Activated naive CD4-positive, alpha-beta T cell treated with anti-CD3 and anti-CD28 coated beads for 36 hours (primary cell): Measurements from ENCODE around the gene RANBP2. TPM values are rescaled to one million over a fixed set of nuclear protein-coding genes. Genes with fewer than 3 reads are reported as not detected.

Experiments used
- CTCF ChIA-PET: fragments of 350-600 bp; sonication (Branson Sonifier 250); formaldehyde crosslinking; loops from one replicate; lab custom pipeline; 2021; ENCODE audit warnings: antibody characterized with exemption; lab: Charles Lee
- DNase-seq: peaks from one replicate; pipeline ENCODE4 v3.0.0-alpha.2; 2020
- H3K27ac Mint-ChIP-seq: one replicate; pipeline ENCODE4 v1.8.0; 2021; ENCODE audit warnings: mild to moderate bottlenecking, mixed read lengths
- H3K27me3 Mint-ChIP-seq: one replicate; pipeline ENCODE4 v1.8.0; 2021; ENCODE audit warnings: low read depth, mixed read lengths
- H3K36me3 Mint-ChIP-seq: one replicate; pipeline ENCODE4 v1.8.0; 2021; ENCODE audit warnings: low read depth, mixed read lengths
- H3K4me1 Mint-ChIP-seq: one replicate; pipeline ENCODE4 v1.8.0; 2021; ENCODE audit warnings: low read depth, mixed read lengths
- H3K4me3 Mint-ChIP-seq: one replicate; pipeline ENCODE4 v1.8.0; 2021; ENCODE audit warnings: mild to moderate bottlenecking, moderate library complexity, mixed read lengths
- H3K9me3 Mint-ChIP-seq: one replicate; pipeline ENCODE4 v1.8.0; 2021; ENCODE audit warnings: mixed read lengths
- intact Hi-C: fragments of 100-400 bp; cut with micrococcal nuclease; formaldehyde crosslinking; loops from one replicate; pipeline ENCODE4 v1.15.1; 2023
- total RNA-seq, 2 experiments: library from RNA; stranded (reverse); gene quantifications; one replicate each; pipeline ENCODE4 v1.2.3, GENCODE V29; 2021

RANBP2 gene
- total RNA-seq, 2 experiments from 2014 or later: 47.4 to 48.3 TPM

DNA sequence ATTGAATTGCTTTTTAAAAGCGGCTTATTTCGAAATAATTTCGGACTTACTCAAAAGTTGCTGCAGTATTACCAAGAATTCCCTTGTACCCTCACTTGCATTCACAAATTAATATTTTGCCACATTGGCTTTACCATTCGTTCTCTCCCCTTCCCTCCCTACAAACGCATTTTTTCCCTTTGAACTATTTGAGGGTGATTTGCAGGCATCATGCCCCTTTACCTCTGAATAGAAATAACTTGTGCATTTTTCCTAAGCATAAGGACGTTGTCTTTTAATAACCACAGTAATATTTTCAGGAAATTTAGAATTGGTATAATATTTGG is 67.9 kb downstream of the RANBP2 start:
- peaks cover 14% of the 10 kb centered on the region for H3K4me1 Mint-ChIP-seq
- H3K9me3 Mint-ChIP-seq: no peaks in the 10 kb centered on the region
- peak overlapping the region; percentile 97 for H3K4me3 Mint-ChIP-seq
- DNase-seq: no peak
- intact Hi-C loops: loop anchor here (1.0 to 5.0 kb wide), 4 partner anchors 165 to 825 kb away; partner anchors contain the start of genes LIMS1, SEPTIN10 and SOWAHC
- H3K27me3 Mint-ChIP-seq: no peaks in the 10 kb centered on the region
- peaks cover 15% of the 10 kb centered on the region for H3K36me3 Mint-ChIP-seq
- CTCF ChIA-PET: no interaction called here
- peak overlapping the region; percentile 71 for H3K27ac Mint-ChIP-seq

DNA sequence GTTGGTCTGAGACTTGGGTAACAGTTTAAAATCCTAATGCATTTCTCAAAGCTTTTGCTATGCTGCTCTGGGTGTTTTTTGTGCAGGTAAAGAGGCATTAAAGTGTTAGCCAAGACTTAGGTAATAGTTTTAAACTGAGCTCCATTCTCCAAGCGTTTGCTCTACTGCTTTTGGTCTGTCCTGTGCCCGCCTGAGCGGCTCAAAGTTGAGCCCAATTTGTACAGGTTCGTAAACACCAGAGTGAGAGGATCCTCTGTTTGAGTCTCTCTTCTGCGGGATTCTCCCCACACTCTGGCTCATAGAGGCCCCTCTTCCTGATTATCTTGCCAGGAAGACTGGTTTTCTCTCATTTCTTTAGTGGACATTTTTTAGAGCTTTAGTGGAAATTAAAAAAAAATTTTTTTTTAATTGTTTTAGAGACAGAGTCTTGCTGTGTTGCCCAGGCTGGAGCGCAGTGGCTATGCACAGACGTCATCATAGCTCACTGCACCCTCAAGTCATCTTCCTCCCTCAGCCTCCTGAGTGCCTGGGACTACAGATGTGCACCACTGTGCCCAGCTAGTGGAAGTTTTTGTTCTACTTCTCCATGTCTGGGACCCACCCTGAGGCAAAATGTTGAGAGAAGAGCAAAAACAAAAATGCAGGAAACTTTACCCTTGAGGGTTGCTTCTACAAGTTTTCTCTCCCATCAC is 83.9 kb downstream of the RANBP2 start:
- Mint-ChIP-seq H3K4me3 (no peak overlapping the region), H3K27ac (no peak overlapping the region), H3K27me3 (no peaks in the 10 kb centered on the region), H3K9me3 (peaks cover 1% of the 10 kb centered on the region), H3K36me3 (peaks cover 35% of the 10 kb centered on the region), H3K4me1 (peaks cover 3% of the 10 kb centered on the region)
- intact Hi-C loops: no loop called here
- no peak for DNase-seq
- CTCF ChIA-PET: no interaction called here

DNA sequence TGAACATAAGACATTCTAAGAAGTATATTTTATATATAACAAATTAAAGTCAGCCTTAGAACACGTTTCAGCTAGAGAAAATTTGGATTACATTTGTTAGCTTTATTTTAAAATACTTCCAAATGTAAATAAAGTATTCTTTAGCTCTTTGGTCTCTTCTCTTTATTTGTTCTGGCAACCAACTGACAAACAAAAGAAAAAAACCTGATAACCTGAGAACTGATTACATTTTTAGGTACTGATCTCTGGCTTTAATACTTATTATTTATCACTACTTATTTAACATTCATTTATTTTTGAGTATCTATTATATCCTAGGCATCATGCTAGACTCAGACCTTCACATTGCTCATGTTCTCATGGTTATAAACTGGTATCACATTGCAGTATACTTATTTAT is 85.8 kb downstream of the RANBP2 start:
- no peaks in the 10 kb centered on the region for H3K27me3 Mint-ChIP-seq
- CTCF ChIA-PET: no interaction called here
- DNase-seq: no peak
- intact Hi-C loops: no loop called here
- H3K4me3 Mint-ChIP-seq: no peak overlapping the region
- no peaks in the 10 kb centered on the region for H3K4me1 Mint-ChIP-seq
- peaks cover 18% of the 10 kb centered on the region for H3K9me3 Mint-ChIP-seq
- H3K36me3 Mint-ChIP-seq: peaks cover 41% of the 10 kb centered on the region
- no peak overlapping the region for H3K27ac Mint-ChIP-seq

DNA sequence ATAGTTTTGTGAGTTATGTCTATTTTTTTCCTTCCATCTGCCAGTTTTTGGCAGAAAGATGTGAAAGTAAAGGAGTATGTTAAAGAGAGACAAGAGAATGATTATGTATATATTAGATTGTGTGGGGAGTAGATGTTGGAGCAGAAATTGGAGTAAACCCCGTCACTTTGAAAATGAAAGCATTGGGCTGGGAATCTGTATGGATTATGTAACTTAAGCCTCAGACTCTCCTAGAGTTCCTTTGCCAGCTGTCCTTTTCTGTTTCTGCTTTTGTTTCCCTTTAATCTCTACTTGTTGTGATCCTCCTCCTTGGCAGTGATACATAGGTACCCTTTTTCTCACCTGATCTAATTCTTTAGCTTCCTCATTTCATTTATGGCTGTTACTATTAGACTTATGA is 86.5 kb downstream of the RANBP2 start:
- Mint-ChIP-seq H3K27me3 (no peaks in the 10 kb centered on the region), H3K4me1 (no peaks in the 10 kb centered on the region), H3K36me3 (peaks cover 44% of the 10 kb centered on the region), H3K9me3 (peaks cover 22% of the 10 kb centered on the region), H3K4me3 (no peak overlapping the region), H3K27ac (no peak overlapping the region)
- no peak for DNase-seq
- CTCF ChIA-PET: no interaction called here
- intact Hi-C loops: no loop called here

DNA sequence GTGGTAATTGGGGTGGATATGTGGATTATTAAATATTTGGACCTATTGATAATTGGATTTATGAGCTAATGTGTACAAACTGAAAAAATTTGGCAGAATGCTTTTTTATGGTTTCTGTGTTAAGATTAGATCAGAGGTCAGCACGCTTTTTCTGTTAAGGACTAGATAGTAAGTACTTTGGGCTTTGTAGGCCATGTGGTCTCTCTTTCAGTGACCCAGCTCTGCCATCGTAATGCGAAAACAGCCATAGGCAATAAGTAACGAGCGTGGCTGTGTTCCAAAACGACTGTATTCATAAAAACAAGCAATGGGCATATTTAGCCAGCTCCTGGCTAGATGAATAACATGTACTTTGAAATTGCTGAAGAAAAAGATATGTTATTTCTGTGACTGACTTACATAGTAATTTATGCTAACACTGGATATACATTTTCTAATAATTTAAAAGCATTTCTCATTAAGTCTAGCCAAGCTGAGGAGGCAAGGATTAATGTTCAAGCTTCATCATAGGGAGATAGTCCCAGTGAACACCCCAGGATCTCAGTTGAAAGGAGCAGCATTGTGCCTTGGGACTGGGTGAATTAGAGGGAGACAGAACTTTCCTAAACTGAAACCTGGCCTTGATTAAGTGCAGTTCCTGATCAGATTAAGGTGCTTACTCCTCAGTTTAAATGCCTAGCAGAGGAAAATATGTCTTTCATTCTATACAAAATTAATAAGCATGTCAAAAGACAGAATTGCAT is 87.3 kb downstream of the RANBP2 start:
- CTCF ChIA-PET: no interaction called here
- Mint-ChIP-seq H3K9me3 (peaks cover 22% of the 10 kb centered on the region), H3K4me1 (no peaks in the 10 kb centered on the region), H3K27ac (no peak overlapping the region), H3K4me3 (no peak overlapping the region), H3K36me3 (peaks cover 45% of the 10 kb centered on the region), H3K27me3 (no peaks in the 10 kb centered on the region)
- intact Hi-C loops: no loop called here
- no peak for DNase-seq

DNA sequence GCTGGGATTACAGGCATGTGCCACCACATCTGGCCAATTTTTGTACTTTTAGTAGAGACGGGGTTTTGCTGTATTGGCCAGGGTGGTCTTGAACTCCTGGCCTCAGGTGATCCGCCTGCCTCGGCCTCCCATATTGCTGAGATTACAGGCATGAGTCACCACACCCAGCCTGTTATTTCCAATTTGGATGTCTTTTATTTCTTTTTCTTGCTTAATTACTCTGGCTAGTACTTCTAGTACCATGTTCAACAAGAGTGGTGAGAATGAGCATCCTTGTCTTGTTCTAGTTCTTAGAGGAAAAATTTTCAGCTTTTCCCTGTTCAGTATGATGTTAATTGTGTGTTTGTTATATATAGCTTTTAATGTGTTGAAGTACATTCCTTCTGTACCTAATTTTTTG is 90.7 kb downstream of the RANBP2 start:
- H3K9me3 Mint-ChIP-seq: peaks cover 22% of the 10 kb centered on the region
- intact Hi-C loops: no loop called here
- CTCF ChIA-PET: no interaction called here
- no peak for DNase-seq
- no peak overlapping the region for H3K27ac Mint-ChIP-seq
- no peak overlapping the region for H3K4me3 Mint-ChIP-seq
- H3K27me3 Mint-ChIP-seq: no peaks in the 10 kb centered on the region
- peaks cover 2% of the 10 kb centered on the region for H3K4me1 Mint-ChIP-seq
- peaks cover 54% of the 10 kb centered on the region for H3K36me3 Mint-ChIP-seq

DNA sequence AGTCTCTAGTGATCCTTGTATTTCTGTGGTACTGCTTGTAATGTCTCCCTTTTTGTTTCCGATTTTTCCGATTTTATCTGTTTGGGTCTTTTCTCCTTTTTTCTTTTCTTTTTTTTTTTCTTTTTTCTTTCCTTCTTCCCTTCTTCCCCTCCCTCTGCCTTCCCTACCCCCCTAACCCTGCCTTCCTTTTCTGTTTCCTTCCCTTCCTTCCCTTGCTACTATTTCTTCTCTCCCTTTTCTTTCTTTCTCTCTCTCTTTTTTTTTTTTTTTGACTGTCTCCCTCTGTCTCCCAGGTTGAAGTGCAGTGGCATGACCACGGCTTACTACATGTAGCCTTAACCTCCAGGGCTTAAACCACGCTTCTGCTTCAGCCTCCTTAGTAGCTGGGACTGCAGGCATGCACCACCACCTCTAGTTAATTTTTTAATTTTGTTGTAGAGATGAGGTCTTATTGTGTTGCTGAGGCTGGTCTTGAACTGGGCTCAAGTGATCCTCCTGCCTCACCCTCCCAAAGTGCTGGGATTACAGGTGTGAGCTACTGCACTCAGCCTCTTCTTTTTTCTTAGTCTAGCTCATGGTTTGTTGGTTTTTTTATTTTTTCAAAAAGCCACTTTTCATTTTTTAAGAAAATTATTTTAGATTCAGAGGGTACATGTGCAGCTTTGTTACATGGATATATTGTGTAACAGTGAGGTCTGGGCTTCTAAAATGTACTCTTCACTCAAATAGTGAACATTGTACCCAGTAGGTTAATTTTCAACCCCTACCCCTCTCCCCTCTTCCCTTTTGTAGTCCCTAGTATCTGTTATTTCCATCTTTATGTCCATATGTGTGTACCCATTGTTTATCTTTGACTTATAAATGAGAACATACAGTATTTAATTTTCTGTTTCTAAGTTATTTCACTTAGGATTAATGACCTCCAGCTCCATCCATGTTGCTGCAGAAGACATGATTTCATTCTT is 92.0 kb downstream of the RANBP2 start:
- Mint-ChIP-seq H3K27me3 (no peaks in the 10 kb centered on the region), H3K27ac (no peak overlapping the region), H3K36me3 (peaks cover 56% of the 10 kb centered on the region), H3K9me3 (peaks cover 22% of the 10 kb centered on the region), H3K4me3 (no peak overlapping the region), H3K4me1 (peaks cover 2% of the 10 kb centered on the region)
- DNase-seq: no peak
- CTCF ChIA-PET: interaction anchor here (1.1 kb wide), 1 partner anchor 699 kb away, joined by 3 read pairs; no protein-coding TSS in a partner anchor
- intact Hi-C loops: no loop called here

DNA sequence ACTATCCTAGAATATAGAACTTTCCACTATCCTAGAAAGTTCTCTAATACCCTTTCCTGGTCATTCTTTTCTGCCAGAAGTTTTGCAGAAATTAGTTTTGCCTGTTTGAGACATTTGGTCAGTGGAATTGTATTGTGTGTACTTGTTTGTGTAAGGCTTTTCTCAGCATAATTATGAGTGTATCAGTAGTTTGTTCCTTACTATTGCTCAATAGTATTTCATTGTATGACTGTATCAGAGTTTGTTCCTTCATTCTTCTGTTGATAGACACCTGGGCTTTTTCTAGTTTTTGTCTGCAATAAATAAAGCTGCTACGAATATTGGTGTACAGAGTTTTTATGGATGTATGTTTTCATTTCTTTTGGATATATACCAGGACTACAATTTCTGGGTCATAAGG is 94.5 kb downstream of the RANBP2 start:
- Mint-ChIP-seq H3K27ac (no peak overlapping the region), H3K27me3 (no peaks in the 10 kb centered on the region), H3K36me3 (peaks cover 54% of the 10 kb centered on the region), H3K9me3 (peaks cover 16% of the 10 kb centered on the region), H3K4me3 (no peak overlapping the region), H3K4me1 (peaks cover 2% of the 10 kb centered on the region)
- DNase-seq: no peak
- intact Hi-C loops: no loop called here
- CTCF ChIA-PET: no interaction called here

DNA sequence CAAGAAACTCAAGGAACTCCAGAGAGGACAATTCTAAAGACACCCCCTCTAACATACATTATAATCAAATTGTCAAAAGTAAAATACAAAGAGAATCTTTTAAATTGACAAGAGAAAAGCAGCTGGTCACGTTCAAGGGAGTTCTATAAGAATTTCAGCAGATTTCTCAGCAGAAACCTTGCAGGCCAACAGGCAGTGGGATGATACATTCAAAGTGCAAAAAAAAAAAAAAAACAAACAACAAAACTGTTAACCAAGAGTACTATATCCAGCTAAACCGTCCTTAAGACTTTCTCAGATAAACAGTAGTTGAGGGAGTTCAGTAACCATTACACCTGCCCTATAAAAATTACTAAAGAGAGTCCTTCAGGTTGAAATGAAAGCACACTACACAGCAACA is 101.2 kb downstream of the RANBP2 start:
- H3K27ac Mint-ChIP-seq: no peak overlapping the region
- H3K36me3 Mint-ChIP-seq: peaks cover 42% of the 10 kb centered on the region
- H3K4me3 Mint-ChIP-seq: no peak overlapping the region
- no peak for DNase-seq
- intact Hi-C loops: no loop called here
- H3K9me3 Mint-ChIP-seq: peaks cover 6% of the 10 kb centered on the region
- CTCF ChIA-PET: interaction anchor here (0.6 kb wide), 1 partner anchor 113 kb away, joined by 3 read pairs; no protein-coding TSS in a partner anchor
- no peaks in the 10 kb centered on the region for H3K27me3 Mint-ChIP-seq
- H3K4me1 Mint-ChIP-seq: no peaks in the 10 kb centered on the region

DNA sequence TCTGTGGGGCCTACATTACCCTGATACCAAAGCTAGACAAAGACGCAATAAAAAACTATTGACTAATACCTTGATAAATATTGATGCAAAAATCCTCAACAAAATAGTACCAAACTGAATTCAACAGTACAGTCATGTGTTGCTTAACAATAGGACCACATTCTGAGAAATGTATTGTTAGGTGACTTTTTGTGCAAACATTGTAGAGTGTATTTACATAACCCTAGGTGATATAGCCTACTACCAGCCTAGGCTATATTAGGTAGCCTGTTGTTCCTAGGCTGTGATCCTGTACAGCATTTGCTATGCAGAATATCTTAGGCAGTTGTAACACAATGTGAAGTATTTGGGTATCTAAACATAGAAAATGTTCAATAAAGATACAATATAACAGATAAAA is 104.0 kb downstream of the RANBP2 start:
- intact Hi-C loops: no loop called here
- CTCF ChIA-PET: no interaction called here

DNA sequence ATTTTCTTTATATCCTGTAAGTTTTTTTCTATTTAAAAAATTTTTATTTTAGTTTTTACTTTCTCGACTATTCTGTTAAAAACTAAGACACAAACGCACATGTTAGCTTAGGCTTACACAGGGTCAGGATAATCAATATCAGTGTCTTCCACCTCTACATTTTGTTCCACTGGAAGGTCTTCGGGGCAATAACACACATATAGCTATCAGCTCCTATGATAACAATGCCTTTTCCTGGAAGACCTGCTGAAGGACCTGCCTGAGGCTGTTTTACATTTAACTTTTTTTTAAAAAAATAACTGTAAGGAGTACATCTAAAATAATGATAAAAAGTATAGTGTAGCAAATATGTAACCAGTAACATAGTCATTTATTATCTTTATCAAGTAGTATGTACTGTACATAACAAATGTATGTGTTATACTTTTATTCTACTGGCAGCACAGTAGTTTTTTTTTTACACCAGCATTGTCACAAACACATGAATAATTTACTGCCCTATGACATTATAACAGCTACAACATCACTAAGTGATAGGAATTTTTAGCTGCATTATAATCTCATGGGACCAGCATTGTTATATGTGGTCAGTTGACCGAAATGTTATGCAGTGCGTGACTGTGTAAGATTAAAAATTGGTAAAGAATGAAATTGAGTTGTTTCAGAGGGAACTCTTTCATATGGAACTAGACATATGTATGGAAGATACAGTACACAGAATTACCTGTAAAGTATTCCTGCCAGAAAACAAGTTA is 105.2 kb downstream of the RANBP2 start:
- CTCF ChIA-PET: interaction anchor here (0.6 kb wide), 1 partner anchor 53 kb away, joined by 3 read pairs; no protein-coding TSS in a partner anchor
- H3K27ac Mint-ChIP-seq: no peak overlapping the region
- H3K4me1 Mint-ChIP-seq: no peaks in the 10 kb centered on the region
- DNase-seq: no peak
- intact Hi-C loops: no loop called here
- no peak overlapping the region for H3K4me3 Mint-ChIP-seq
- H3K27me3 Mint-ChIP-seq: no peaks in the 10 kb centered on the region
- H3K9me3 Mint-ChIP-seq: peaks cover 4% of the 10 kb centered on the region
- peaks cover 19% of the 10 kb centered on the region for H3K36me3 Mint-ChIP-seq

More for the DNA sequence above, 104.0 kb downstream of the RANBP2 start:
- H3K4me3 Mint-ChIP-seq: no peak overlapping the region
- H3K27ac Mint-ChIP-seq: no peak overlapping the region
- H3K9me3 Mint-ChIP-seq: peaks cover 6% of the 10 kb centered on the region
- DNase-seq: no peak
- H3K27me3 Mint-ChIP-seq: no peaks in the 10 kb centered on the region
- peaks cover 27% of the 10 kb centered on the region for H3K36me3 Mint-ChIP-seq
- H3K4me1 Mint-ChIP-seq: no peaks in the 10 kb centered on the region
